GM12872 (cell line): ENCODE results near the gene SLC35F4.

ENCODE experiments used
- CTCF ChIP-seq: IDR thresholded peaks from 3 replicates; pipeline ENCODE4 v1.5.1; 2011; ENCODE audit warnings: low read depth, mild to moderate bottlenecking, low read length, moderate library complexity; ENCODE audit not compliant: insufficient read depth

The SLC35F4 gene

GRCh38 chr14:57704763-57705162, 161.1 kb downstream of the SLC35F4 start:
- TF ChIP-seq CTCF: no peak

- no peak for TF ChIP-seq CTCF
Observed at GRCh38 chr14:57699947-57700346, 165.9 kb downstream of the SLC35F4 start.

- TF ChIP-seq CTCF: peak; percentile 47
Observed at GRCh38 chr14:57692671-57693070, 173.2 kb downstream of the SLC35F4 start.

GRCh38 chr14:57687416-57687815, 178.5 kb downstream of the SLC35F4 start:
- TF ChIP-seq CTCF: no peak

GRCh38 chr14:57686304-57686703, 179.6 kb downstream of the SLC35F4 start:
- TF ChIP-seq CTCF: no peak

GRCh38 chr14:57671021-57671420, 194.9 kb downstream of the SLC35F4 start:
- TF ChIP-seq CTCF: no peak

- TF ChIP-seq CTCF: no peak
Observed at GRCh38 chr14:57660208-57660607, 205.7 kb downstream of the SLC35F4 start.

- TF ChIP-seq CTCF: no peak
Observed at GRCh38 chr14:57659052-57659451, 206.8 kb downstream of the SLC35F4 start.
